HAP-1 (cell line): ENCODE data around the gene EHD1.
A peak's percentile ranks its signal among the peaks of the same experiment; 100 is the strongest.

Experiments used
- DNase-seq, 2 experiments: peaks; one replicate each; pipeline ENCODE4 v3.0.0-alpha.2; 2016 to 2020; ENCODE audit warnings: low spot score in 2 of 2
- H3K27me3 ChIP-seq: fragments of 250-450 bp; sonication (Bioruptor Pico); 2 replicates; pipeline ENCODE4 v1.5.1; 2020; ENCODE audit warnings: low read depth, mild to moderate bottlenecking, moderate library complexity
- H3K36me3 ChIP-seq: fragments of 250-450 bp; sonication (Bioruptor Pico); replicated peaks from 2 replicates; pipeline ENCODE4 v1.5.1; 2020; ENCODE audit warnings: mild to moderate bottlenecking
- H3K4me1 ChIP-seq: fragments of 250-450 bp; sonication (Bioruptor Pico); 2 replicates; pipeline ENCODE4 v1.5.1; 2020; ENCODE audit warnings: mild to moderate bottlenecking
- H3K4me3 ChIP-seq: fragments of 250-450 bp; sonication (Bioruptor Pico); 2 replicates; pipeline ENCODE4 v1.5.1; 2020; ENCODE audit warnings: mild to moderate bottlenecking, moderate library complexity
- H3K9me3 ChIP-seq: fragments of 250-450 bp; sonication (Bioruptor Pico); 2 replicates; pipeline ENCODE4 v1.5.1; 2020; ENCODE audit warnings: mild to moderate bottlenecking, moderate library complexity
- in situ Hi-C: fragments of 300-500 bp; cut with MboI; formaldehyde crosslinking; loops from 3 replicates; pipeline ENCODE4 v1.14.3; 2020; ENCODE audit warnings: low sequenced_read_pairs, inconsistent platforms, mixed read lengths

The EHD1 gene

DNA sequence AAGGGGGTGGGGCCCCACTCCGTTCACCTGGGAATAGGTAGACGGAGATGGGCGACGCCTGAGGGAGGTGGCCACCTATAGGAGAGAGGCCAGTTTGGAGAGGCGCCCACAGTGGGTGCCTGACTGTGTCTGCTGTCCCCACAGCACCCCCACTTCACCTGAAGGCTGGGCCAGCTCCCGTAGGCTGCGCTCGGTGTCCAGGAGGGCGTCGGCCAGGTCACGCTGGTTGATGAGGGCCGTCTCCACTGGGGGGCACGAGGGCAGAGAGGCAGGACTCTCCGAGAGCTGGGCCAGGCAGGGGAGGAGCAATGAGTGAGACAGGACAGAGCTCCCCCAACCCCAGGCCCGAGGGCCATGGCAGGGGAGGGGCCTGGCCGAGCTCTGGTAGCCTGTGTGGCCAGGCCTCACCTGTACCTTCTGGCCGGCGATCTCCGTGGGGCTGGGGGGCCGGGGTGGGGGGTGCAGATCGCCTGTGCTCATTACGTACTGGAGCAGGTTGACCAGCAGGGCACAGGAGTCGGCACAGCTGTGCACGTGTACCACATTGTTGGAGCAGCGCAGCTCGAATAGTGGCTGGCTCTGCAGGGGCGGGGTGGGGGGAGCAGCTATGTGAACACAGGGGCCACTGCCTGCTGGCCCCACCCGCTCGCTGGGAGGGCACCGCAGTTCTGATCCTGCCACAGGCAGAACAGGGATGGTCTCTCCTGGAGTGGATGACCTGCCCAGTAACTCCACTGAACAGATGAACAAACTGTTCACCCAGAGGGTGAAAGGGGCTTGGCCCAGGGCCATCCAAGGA lies 23.9 kb upstream of the EHD1 start:
- in situ Hi-C loops = no loop called here

DNA sequence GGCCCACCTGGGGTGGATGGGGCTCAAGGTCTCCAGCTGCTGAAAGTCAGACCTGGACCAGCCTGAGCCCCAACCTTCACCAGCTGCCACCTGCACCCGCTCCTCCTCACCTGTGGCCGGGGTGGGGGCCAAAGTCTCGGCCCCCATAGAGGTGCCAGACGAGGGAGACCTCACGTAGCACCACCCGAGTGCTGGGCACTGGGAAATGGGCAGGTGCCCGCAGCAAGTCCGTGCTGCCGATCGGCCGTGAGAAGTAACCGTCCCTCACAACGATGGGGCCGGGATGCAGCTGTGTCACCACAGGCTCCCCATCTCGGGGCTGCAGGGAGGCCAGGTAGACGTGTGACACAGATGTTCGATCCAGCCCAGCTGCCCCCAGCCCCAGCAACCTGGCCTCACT lies 22.4 kb upstream of the EHD1 start:
- H3K4me1 ChIP-seq = no peaks in the 10 kb centered on the region
- H3K4me3 ChIP-seq = no peak overlapping the region
- in situ Hi-C loops = no loop called here
- no peaks in the 10 kb centered on the region for H3K27me3 ChIP-seq
- H3K9me3 ChIP-seq = no peaks in the 10 kb centered on the region
- H3K36me3 ChIP-seq = peaks cover 13% of the 10 kb centered on the region
- no peak for DNase-seq

More for the DNA sequence above, 23.9 kb upstream of the EHD1 start:
- Histone ChIP-seq H3K27me3 (no peaks in the 10 kb centered on the region), H3K4me3 (no peak overlapping the region), H3K36me3 (peaks cover 13% of the 10 kb centered on the region), H3K9me3 (no peaks in the 10 kb centered on the region), H3K4me1 (no peaks in the 10 kb centered on the region)
- no peak for DNase-seq

DNA sequence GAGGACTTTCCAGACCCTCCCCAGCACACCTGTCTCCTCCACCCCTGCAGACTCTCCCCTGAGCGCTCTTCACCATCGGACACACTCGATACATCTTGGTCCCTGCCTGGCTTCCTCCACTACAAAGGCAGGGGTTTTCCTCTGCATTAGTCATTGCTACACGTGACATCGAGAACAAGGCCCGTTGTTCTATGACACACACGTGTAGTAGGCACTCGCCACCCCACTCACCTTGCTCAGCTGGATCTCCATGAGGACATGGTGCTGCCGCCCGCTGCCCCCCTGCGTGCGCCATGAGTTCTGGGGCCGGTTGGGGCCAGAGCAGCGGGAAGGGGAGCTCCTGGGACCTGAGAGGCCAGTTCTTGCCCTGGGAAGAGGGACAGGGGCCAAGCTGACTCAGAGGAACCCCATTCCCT lies 21.9 kb upstream of the EHD1 start:
- Histone ChIP-seq H3K4me1 (no peaks in the 10 kb centered on the region), H3K4me3 (no peak overlapping the region), H3K9me3 (no peaks in the 10 kb centered on the region), H3K27me3 (no peaks in the 10 kb centered on the region), H3K36me3 (peaks cover 10% of the 10 kb centered on the region)
- in situ Hi-C loops = no loop called here
- no peak for DNase-seq

DNA sequence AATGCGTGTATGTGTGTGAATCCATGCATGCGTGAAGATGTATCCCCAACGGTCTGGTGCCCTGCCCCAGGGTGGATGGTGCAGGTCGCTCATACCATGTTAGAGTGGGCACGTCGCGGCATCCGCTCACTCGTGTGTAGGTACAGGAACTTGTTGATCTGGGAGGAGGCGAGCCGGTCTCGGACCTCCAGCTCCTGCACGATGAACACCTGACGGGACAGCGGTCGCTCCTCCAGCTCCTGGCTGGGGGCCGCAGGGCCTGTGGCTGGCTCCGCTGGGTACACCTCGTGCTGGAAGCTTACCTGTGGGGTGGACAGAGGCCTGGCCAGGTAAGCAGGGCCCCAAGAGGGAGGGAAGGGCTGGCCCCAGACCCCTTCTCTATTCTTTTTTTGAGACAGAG lies 20.1 kb upstream of the EHD1 start:
- no peak for DNase-seq
- H3K27me3 ChIP-seq = no peaks in the 10 kb centered on the region
- H3K4me1 ChIP-seq = no peaks in the 10 kb centered on the region
- no peaks in the 10 kb centered on the region for H3K9me3 ChIP-seq
- peaks cover 16% of the 10 kb centered on the region for H3K36me3 ChIP-seq
- in situ Hi-C loops = no loop called here
- H3K4me3 ChIP-seq = no peak overlapping the region

DNA sequence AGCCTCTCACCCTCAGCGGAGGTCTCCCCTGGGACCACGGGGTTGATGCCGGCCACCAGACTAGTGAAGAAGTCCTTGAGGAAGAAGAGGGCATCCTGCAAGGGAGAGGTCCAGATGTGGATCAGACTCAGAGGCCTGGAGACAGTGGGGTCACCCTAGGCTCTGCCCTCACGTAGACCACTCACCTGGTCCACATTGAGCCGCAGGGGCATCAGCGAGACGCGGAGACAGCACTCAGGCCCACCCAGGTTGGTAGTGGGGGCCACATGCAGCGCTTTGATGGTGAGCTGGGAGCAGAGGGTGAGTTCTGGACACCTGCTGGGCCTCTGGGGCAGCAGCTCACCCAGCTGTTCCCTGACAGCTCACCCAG lies 19.6 kb upstream of the EHD1 start:
- no peaks in the 10 kb centered on the region for H3K27me3 ChIP-seq
- H3K4me1 ChIP-seq = no peaks in the 10 kb centered on the region
- H3K36me3 ChIP-seq = peaks cover 16% of the 10 kb centered on the region
- no peaks in the 10 kb centered on the region for H3K9me3 ChIP-seq
- no peak overlapping the region for H3K4me3 ChIP-seq
- in situ Hi-C loops = no loop called here
- no peak for DNase-seq

DNA sequence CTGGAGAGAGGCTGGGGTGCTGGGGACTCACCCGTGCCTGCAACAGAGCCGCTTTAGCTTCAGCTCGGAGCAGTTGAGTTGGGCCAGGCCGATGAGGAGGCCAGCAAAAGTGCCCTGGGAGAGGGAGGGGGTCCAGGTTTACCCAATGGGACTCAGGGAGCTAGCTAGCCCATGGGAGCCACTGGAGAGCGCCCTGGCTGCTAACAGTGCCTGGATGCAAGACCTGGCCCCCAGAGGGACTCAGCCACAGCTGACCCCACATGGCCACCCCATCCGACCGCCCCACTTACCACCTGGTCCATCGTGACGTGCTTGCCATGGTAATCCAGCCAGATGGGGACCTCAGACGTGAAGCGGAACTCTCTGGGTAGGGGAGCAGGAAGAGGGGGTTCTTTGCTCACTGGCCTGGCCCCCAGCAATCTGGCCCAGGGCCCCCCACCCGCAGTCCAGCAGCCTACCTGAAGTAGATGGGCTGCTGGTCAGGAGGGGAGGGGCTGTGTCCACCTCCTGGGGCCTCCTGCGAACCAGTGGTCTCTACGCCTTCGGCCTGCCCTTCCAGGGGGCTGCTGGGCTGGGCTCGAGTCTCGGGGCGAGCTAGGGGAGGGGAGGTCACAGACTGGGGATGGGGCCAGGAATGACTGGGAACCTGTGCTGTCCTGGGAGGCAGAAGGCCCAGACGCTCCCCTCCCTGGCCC lies 19.1 kb upstream of the EHD1 start:
- DNase-seq = no peak
- H3K9me3 ChIP-seq = no peaks in the 10 kb centered on the region
- peaks cover 16% of the 10 kb centered on the region for H3K36me3 ChIP-seq
- H3K4me1 ChIP-seq = no peaks in the 10 kb centered on the region
- no peak overlapping the region for H3K4me3 ChIP-seq
- H3K27me3 ChIP-seq = no peaks in the 10 kb centered on the region
- in situ Hi-C loops = no loop called here

DNA sequence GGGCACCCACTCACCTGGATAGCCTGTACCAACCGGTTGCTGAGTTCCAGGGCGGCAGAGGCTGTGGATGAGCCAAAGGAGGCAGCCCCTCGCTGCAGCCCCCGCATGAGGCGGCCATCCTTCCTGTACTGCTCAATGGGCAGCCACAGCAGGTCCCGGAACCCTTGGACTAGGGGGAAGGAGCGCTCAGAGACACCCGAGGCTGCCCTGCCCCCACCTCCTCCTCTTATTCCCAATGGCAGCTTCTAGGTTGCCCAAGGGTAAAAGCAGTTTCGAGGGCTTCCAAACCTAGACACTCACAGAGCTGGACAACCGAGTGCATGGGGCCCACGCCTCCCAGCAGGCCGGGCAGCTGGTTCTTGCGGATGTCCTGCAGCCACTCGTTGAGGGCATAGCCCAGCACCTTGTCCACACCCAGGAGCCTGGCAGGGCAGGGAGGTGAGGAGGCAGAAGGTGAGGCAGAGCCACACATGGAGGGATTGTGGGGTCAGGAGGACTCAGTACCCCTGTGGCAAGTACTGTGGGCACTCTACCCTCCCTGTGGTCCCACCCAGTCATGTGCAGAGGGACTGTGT lies 18.1 kb upstream of the EHD1 start:
- in situ Hi-C loops = no loop called here
- H3K4me1 ChIP-seq = no peaks in the 10 kb centered on the region

DNA sequence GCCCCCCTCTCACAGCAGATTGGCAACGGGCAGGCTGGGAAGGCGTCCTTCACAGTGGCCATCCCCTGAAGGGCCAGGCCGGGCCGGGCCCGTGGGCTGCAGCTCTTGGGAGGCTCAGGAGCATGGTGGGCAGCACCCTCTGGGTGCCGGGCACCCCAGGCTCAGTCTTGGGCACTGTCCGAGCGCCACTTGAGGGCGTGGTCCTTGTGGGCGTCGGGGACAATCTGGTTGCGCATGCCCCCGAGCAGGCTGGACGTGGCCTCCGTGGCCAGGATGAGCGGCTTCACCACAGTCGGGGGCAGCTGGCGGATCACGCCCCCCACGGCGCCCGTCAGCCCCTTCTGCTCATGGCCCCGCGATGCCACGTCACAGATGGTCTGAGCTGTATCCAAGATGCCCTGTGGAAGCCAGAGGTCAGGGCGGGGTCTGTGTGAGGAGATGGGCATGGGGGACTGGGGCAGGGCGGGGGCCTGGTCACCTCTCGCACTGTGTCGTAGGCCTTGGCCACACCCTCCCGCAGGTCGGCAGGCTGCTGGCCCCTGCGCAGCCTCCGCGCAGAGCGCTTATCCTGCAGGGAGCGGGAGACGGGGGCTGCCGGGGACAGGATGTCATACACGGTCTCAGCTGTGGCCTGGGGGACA lies 16.5 kb upstream of the EHD1 start:
- no peak for DNase-seq
- Histone ChIP-seq H3K27me3 (no peaks in the 10 kb centered on the region), H3K9me3 (no peaks in the 10 kb centered on the region), H3K4me1 (no peaks in the 10 kb centered on the region), H3K4me3 (no peak overlapping the region), H3K36me3 (peaks cover 13% of the 10 kb centered on the region)
- in situ Hi-C loops = loop anchor here (5.0 kb wide), 1 partner anchor 48 kb away; no protein-coding TSS in a partner anchor

More for the DNA sequence above, 18.1 kb upstream of the EHD1 start:
- no peaks in the 10 kb centered on the region for H3K9me3 ChIP-seq
- H3K36me3 ChIP-seq = peaks cover 14% of the 10 kb centered on the region
- no peaks in the 10 kb centered on the region for H3K27me3 ChIP-seq
- no peak for DNase-seq
- H3K4me3 ChIP-seq = no peak overlapping the region

DNA sequence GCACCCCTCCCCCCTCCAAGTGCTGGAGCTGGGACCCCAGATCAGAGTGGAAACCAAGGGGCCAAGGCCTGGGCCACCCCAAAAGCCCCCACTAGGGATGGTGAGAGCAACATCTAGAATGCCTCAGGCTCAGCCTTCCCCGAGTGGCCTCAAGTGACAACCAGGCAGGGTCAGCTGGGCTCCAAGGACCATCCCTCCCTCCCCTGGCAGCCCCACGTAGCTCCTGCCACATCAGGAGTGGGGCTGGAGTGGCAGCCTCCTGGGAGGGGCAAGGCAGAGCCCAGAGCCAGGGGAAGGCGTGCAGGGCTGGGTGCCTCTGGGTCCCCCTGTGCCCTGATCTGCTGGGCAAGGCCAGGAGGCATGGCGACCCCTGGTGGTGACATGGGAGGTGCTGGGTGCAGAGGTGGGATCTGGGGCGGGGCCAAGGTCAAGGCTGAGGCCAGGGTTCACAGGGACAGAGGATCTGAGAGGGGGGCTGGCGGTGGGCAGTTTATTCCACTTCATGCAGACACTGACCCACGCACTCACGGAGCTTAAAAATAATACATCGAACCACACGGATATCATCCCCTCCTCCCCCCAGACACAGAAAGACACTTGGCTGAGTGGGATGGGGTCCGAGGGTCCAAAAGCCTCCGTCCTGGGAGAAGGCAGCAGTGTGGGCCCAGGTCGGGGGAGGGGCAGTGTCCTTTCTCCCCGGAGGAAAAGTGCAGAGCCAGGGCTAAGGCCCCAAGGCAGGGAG lies 15.8 kb upstream of the EHD1 start:
- H3K4me1 ChIP-seq = no peaks in the 10 kb centered on the region
- no peaks in the 10 kb centered on the region for H3K9me3 ChIP-seq
- peaks cover 13% of the 10 kb centered on the region for H3K36me3 ChIP-seq
- in situ Hi-C loops = loop anchor here (5.0 kb wide), 1 partner anchor 47 kb away; no protein-coding TSS in a partner anchor
- H3K4me3 ChIP-seq = no peak overlapping the region
- peak; percentile 37 to 96 for DNase-seq
- no peaks in the 10 kb centered on the region for H3K27me3 ChIP-seq

DNA sequence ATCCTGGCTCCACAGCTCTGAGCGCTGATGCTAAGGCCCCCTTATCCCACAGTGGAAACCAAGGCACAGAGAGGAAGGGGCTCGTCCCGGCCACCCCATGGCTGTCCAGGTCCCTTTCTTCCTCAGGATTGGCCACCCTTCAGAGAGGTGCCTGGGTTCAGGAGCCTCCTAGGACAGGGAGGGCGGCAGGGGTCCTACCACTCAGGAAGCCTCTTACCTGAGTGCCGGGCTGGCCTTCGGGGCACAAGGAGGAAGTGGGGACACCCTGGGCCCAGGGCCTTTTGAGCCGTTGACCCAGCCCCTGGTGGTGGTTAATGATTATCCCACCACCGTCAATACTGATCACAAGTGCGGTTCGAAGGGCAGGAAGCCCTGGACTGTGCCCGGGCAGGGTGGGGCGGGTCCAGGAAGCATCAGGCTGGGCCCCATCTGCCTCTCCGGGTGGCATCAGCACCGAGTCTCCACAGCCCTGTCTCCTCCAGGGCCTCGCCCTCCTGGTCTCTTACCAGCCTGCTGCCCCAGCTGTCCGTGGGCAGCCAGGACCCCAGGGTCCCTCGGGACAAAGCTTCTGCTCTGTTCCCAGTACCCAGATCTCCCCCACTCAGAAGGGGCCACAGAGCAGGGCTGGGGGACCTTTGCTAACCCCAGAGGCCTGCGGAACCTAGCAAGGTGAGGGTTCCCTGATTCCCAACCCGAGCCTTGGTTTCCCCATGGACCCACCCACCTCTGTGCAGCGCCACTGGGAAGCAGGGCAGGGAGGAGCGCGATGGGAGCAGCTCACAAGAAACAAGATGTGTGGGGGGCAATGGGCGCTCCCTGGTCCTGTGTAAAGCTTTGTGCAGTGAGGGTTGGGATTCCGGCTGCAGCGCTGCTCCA lies 15.0 kb upstream of the EHD1 start:
- Histone ChIP-seq H3K4me1 (no peaks in the 10 kb centered on the region), H3K27me3 (no peaks in the 10 kb centered on the region), H3K4me3 (no peak overlapping the region), H3K9me3 (no peaks in the 10 kb centered on the region), H3K36me3 (peaks cover 13% of the 10 kb centered on the region)
- no peak for DNase-seq
- in situ Hi-C loops = loop anchor here (5.0 kb wide), 1 partner anchor 46 kb away; no protein-coding TSS in a partner anchor

DNA sequence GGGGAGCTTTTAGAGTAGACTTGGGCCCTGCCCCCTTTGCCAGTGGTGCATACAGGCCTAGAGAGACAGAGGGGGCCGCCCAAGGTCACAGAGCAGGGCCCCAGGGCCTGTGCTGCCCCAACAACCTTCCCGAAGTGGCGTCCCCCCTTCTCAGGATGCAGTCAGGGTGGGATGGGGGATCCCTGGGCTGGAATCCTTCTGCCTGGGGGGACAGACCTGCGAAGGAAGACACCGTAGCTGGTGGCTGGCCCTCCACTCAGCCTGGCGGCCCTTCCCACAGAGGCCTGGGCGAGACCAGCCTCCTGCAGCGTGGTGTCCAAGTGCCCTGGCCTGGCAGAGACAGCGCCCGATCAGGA lies 14.4 kb upstream of the EHD1 start:
- in situ Hi-C loops = loop anchor here (5.0 kb wide), 1 partner anchor 46 kb away; no protein-coding TSS in a partner anchor
- no peak for DNase-seq
- H3K36me3 ChIP-seq = peaks cover 9% of the 10 kb centered on the region
- H3K4me1 ChIP-seq = peaks cover 6% of the 10 kb centered on the region
- H3K4me3 ChIP-seq = no peak overlapping the region
- H3K9me3 ChIP-seq = no peaks in the 10 kb centered on the region
- H3K27me3 ChIP-seq = no peaks in the 10 kb centered on the region

DNA sequence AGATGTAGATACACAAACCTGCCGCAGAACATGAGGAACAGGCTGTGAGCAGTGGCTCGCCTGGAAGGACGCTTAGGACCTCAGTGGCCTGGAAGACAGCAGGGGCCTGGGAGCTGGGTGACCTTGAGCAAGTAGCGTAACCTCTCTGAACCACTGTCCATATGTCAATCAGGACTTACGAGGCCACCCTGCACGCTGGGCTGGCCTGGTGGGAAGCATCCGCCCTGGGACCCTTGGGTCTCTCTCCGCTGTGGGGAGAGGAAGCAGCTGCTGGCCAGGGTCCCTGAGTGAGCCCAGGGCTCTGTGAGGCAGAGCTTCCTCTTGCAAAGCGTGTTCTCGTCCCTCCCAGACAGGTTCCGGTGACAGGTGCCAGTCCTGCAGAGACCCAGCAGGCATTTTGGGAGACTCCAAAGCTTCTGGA lies 14.0 kb upstream of the EHD1 start:
- H3K27me3 ChIP-seq = no peaks in the 10 kb centered on the region
- DNase-seq = no peak
- H3K4me3 ChIP-seq = no peak overlapping the region
- no peaks in the 10 kb centered on the region for H3K9me3 ChIP-seq
- peaks cover 10% of the 10 kb centered on the region for H3K4me1 ChIP-seq
- peaks cover 7% of the 10 kb centered on the region for H3K36me3 ChIP-seq
- in situ Hi-C loops = loop anchor here (5.0 kb wide), 1 partner anchor 45 kb away; no protein-coding TSS in a partner anchor
